IMR-90 (cell line): ENCODE measurements around the gene LSMEM2.

ENCODE experiments used
- BHLHE40 ChIP-seq: fragments of 150-350 bp; IDR thresholded peaks from 2 replicates; pipeline ENCODE4 v1.6.1; 2016; ENCODE audit warnings: mild to moderate bottlenecking, low read depth, low read length
- CEBPB ChIP-seq: IDR thresholded peaks from 2 replicates; pipeline ENCODE4 v1.6.1; 2012; ENCODE audit warnings: low read depth, low read length, improper control_type of control experiment
- CHD1 ChIP-seq: IDR thresholded peaks from 2 replicates; pipeline ENCODE4 v1.6.1; 2012; ENCODE audit warnings: low read depth, low read length, improper control_type of control experiment
- MAFK ChIP-seq: IDR thresholded peaks from 2 replicates; pipeline ENCODE4 v1.6.1; 2012; ENCODE audit warnings: low read depth, low read length, improper control_type of control experiment
- MXI1 ChIP-seq: IDR thresholded peaks from 2 replicates; pipeline ENCODE4 v1.6.1; 2012; ENCODE audit warnings: low read depth, mild to moderate bottlenecking, low read length, moderate library complexity, borderline replicate concordance
- POLR2A ChIP-seq: IDR thresholded peaks from 2 replicates; pipeline ENCODE4 v1.6.1; 2012; ENCODE audit warnings: mild to moderate bottlenecking, low read depth, low read length
- RAD21 ChIP-seq: IDR thresholded peaks from 2 replicates; pipeline ENCODE4 v1.6.1; 2012; ENCODE audit warnings: low read length, improper control_type of control experiment
- TF ChIP-seq, protein P1 (sequence below): conservative IDR thresholded peaks from 2 replicates; pipeline ENCODE4 v1.5.1; 2012; ENCODE audit warnings: mild to moderate bottlenecking, low read depth, low read length, improper control_type of control experiment

DNA sequence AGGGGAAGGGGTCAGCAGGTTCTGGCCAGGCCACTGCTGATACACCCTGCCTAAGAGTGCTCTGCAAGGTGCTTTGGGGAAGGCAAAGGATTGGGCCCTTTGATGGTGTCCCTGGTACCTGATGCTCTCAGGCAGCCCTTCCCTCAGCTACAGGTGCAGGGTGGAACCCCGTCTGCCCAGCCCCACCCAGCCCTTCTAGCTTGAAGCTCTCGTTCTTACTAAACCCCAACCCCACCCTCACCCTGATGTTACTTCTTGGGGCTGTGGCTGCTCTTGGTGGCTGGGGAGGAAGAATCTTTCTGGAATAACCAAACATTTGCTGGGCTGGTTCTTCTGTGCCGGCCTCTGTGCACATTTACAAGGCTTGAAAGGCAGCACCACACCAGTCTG, 36.5 kb upstream of the LSMEM2 start:
- TF ChIP-seq, protein P1, sequence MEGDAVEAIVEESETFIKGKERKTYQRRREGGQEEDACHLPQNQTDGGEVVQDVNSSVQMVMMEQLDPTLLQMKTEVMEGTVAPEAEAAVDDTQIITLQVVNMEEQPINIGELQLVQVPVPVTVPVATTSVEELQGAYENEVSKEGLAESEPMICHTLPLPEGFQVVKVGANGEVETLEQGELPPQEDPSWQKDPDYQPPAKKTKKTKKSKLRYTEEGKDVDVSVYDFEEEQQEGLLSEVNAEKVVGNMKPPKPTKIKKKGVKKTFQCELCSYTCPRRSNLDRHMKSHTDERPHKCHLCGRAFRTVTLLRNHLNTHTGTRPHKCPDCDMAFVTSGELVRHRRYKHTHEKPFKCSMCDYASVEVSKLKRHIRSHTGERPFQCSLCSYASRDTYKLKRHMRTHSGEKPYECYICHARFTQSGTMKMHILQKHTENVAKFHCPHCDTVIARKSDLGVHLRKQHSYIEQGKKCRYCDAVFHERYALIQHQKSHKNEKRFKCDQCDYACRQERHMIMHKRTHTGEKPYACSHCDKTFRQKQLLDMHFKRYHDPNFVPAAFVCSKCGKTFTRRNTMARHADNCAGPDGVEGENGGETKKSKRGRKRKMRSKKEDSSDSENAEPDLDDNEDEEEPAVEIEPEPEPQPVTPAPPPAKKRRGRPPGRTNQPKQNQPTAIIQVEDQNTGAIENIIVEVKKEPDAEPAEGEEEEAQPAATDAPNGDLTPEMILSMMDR = no peak
- no peak for TF ChIP-seq CEBPB
- no peak for TF ChIP-seq MAFK
- TF ChIP-seq POLR2A = no peak
- no peak for TF ChIP-seq RAD21
- no peak for TF ChIP-seq CHD1
- no peak for TF ChIP-seq MXI1
- no peak for TF ChIP-seq BHLHE40
